Erythroblast (primary cell): ENCODE data around the gene CPA5.
"Not testable (repeated sequence)": the region's sequence is repeated elsewhere in the genome, so short reads cannot be mapped to it uniquely, and the experiment has no call there.

ENCODE experiments used
- GATA1 ChIP-seq: IDR thresholded peaks from 2 replicates; pipeline ENCODE4 v1.6.1; 2011; ENCODE audit warnings: low read depth, mild to moderate bottlenecking, control low read depth, low read length, moderate library complexity
- POLR2A ChIP-seq: IDR thresholded peaks from 2 replicates; pipeline ENCODE4 v1.6.1; 2011; ENCODE audit warnings: mild to moderate bottlenecking, low read length

DNA sequence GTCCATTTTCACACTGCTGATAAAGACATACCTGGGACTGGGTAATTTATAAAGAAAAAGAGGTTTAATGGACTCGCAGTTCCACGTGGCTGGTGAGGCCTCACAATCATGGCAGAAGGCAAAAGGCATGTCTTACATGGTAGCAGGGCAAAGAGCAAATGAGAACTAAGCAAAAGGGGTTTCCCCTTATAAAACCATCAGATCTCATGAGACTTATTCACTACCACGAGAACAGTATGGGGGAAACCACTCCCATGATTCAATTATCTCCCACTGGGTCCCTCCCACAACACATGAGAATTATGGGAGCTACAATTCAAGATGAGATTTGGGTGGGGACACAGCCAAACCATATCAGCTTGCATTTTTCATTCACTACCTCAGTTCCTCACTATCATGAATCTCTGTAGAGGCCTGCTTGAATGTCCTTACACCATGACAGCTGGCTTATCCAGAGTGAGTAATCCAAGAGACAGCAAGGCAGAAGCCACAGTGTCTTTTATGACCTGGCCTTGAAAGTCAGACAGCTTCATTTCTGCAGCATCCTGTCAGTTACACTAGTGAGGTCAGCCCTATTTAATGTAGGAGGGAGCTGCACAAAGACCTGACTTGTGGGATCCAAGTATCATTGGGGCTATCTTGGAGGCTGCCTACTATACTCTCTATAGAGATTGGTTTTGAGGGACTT, 22.9 kb upstream of the CPA5 start:
- not testable (repeated sequence) for TF ChIP-seq POLR2A, GATA1
